SIG-M5 treated with dmso at 0.1 percent for 504 hours (cell line): Measurements from ENCODE around the gene NAE1.

ENCODE experiments used
- DNase-seq: peaks from one replicate; lab custom pipeline; 2025; ENCODE audit not compliant: unreplicated experiment; lab: John Stamatoyannopoulos, UW

Gene NAE1

GRCh38 chr16:66850115-66850815 lies 19.5 kb upstream of the NAE1 start:
- DNase-seq: peak; percentile 36

- DNase-seq: no peak
Observed at GRCh38 chr16:66849549-66849948, 18.8 kb upstream of the NAE1 start.

DNA sequence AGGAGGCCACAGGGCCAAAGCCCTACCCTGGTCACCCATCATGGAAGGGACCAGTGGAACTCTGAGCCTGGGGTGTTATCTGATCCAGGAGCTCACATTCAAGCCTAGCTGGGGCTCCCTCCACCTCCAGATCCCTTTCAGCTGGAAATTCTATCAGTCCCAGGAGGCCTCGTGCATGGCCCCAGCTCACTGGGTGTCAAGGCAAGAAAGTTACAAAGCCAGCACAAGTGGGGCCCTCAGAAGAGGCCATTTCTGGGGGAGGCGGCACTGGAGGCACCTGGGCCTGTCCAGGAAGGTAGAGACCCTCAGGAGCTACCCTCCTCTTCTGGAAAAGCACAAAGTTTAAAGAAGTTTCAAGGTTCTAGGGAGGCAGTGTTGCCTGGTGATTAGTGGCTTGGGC lies 18.2 kb upstream of the NAE1 start:
- no peak for DNase-seq

- DNase-seq: no peak
Observed at GRCh38 chr16:66848172-66848571, 17.4 kb upstream of the NAE1 start.

DNA sequence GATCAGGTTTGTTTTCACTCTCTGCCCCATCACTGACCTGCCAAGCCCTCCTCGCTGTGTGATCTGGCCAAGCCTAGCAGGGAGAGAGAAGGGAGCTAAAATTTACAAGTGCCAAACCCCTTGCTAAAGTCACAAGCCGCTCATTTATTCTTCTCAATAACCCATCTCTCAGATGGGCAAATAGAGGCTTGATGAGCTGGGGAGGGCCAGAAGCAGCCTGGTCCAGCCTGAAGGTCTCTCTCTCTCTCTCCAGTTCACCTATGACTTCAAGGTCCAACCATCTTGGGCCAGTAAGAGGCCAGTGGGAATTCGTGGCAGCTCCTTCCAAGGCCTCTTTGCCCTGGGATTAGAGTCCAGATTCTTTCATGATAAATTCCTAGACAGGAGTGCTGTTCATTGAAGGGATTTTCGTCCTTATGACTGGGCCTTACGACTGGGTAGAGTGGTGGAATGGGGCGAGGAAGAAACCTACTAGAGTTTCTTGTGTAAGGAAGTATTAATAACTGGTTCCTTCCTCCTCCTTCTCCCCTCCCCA lies 16.8 kb upstream of the NAE1 start:
- DNase-seq: no peak

- no peak for DNase-seq
Observed at GRCh38 chr16:66846831-66847230, 16.1 kb upstream of the NAE1 start.

GRCh38 chr16:66846266-66846665 lies 15.5 kb upstream of the NAE1 start:
- DNase-seq: no peak

DNA sequence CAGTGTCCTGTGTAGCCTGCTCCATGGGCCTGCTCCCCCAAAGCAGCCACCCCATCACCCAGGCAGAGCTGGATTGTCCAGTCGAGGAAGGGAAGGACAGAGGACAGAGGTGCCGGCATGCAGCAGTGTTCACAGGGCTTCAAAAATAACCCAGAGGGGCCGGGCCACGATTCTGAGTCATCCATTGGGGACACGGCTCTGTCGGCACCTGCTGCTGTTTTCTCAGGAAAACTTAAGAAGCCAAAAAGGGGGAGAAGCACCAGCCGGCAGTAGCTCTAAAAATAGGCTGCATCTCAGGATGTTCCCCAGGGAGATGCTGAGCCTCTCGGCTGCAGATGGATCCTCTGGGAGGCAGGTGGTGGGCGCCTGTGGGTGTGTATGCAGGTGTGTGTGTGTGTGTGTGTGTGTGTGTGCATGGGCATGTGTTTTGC lies 15.0 kb upstream of the NAE1 start:
- DNase-seq: no peak

DNA sequence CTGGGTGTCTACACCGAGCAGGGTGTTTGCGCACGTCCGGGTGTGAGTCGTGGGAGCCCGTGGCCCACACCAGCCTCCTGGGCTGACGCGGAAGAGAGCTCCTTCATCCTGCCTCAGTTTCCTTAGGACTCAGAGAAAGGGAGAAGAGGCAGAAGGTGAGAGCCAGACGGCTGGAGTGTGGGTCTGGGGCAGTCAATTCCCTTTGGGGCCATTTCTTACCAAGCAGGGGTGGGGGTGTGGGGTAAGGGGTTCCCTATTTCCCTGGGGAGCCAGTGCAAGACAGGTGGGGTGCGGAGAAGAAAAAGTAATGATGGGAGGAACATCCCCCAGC lies 14.3 kb upstream of the NAE1 start:
- no peak for DNase-seq

DNA sequence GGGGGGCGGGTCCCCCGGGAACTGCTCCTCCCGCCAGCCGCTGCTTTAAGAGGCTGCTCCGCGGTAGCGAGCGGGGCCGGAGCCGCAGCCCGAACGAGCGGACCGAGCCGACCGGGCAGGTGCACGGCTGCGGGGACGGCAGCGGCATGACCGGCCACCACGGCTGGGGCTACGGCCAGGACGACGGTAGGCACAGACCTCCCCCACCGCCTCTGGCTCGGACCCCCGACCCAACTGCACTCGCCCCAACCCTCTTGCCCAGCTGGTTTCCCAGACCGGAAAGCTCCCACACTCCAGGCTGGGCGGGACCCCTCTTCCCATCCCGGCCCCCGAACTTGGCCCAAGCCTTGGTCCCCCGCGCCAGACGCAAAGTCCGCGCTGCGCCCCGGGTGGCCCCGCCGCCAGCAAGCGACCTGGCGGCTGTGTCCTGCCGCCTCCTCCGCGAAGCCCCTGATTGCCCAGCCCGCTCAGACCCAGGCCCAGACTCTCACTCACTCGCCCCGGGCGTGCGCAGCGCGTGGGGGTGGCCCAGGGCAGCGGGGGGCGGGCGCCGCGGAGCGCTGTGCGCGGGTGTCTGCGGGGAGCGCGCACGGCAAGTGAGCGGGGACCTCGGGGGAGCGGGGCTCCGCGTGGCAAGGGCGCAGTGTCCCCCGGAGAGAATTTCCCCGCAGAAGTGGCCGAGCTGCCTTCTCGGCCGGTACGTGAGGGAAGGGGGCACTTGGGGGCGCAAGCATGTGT lies 13.7 kb upstream of the NAE1 start, which contains the start of gene CA7:
CA7 (plus strand) TSS at position 73 of the 738 bp plus-strand sequence; CDS start at position 147, 74 bp downstream.
- DNase-seq: no peak

DNA sequence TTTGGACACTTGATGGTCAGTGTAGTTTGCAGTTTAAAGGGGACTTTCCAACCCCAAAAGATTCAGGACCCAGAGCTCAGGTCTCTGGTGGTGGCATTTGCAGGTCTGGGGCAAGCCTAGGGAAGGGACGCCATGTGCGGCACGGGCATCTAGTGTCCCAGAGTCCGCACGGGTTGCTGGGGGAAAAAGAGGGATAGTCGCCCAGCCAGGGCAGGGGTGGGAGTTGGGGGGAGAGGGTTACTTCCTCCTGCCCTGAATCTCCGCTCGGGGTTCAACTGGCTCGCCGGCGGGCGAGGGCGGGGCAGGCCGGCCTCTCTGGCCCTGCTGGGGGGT lies 13.2 kb upstream of the NAE1 start:
- DNase-seq: no peak

- DNase-seq: no peak
Observed at GRCh38 chr16:66843191-66843590, 12.4 kb upstream of the NAE1 start.

GRCh38 chr16:66842765-66843164 lies 12.0 kb upstream of the NAE1 start:
- no peak for DNase-seq

GRCh38 chr16:66841366-66841765 lies 10.6 kb upstream of the NAE1 start:
- no peak for DNase-seq

DNA sequence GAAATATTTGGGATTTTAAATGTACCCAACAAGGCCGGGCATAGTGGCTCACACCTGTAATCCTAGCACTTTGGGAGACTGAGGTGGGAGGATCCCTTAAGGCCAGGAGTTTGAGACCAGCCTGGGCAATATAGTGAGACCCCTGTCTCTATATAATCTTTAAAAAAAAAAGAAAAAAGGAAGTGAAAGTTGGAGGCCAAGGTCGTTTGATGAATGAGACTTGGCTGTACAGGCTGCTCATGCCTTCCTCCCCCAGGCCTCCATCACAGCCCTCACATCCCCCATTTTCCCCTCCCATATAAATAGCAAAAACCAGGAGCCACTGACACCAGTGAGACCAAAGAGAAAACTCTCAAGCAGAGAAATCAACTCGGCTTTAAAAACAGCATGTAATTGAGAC lies 10.1 kb upstream of the NAE1 start:
- no peak for DNase-seq

DNA sequence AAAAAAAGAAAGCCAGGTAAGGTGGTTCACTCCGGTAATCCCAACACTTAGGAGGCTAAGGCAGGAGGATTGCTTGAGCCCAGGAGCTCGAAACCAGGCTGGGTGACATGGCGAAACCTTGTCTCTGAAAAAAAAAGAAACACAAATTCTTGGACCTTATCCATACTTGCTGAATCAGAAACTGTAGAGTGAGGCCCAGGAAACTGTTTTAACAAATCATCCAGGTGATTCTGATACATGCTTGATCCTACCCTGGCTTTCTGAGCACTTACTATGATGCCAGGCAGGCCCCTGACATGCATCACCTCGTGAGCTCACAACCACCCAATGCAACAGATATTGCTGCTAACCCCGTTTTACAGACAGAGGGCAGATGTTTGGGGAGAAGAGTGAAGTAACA lies 4.0 kb upstream of the NAE1 start:
- no peak for DNase-seq

GRCh38 chr16:66832661-66833305 lies 2.0 kb upstream of the NAE1 start:
- no peak for DNase-seq

GRCh38 chr16:66832190-66832589 lies 1.4 kb upstream of the NAE1 start:
- DNase-seq: no peak

- DNase-seq: no peak
Observed at GRCh38 chr16:66824006-66824405, 6.8 kb downstream of the NAE1 start.

DNA sequence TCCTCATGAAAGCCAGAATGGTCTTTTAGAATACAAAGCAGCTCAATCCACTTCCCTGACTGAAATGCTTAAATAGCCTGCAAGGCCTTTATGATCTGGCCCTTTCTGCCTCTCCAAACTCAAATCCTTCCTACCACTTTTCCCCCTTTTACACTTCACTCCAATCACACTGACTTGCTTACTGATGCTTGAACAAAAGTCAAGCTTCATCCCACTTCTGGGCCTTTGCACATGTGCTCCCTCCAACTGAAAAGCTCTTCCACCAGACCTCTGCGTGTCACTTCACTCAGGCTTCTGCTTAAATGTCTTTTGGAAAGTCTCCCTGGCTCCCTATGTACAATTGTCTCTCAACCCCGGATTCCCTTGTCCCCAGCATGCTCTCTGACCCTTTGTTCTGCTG lies 16.0 kb downstream of the NAE1 start:
- no peak for DNase-seq

DNA sequence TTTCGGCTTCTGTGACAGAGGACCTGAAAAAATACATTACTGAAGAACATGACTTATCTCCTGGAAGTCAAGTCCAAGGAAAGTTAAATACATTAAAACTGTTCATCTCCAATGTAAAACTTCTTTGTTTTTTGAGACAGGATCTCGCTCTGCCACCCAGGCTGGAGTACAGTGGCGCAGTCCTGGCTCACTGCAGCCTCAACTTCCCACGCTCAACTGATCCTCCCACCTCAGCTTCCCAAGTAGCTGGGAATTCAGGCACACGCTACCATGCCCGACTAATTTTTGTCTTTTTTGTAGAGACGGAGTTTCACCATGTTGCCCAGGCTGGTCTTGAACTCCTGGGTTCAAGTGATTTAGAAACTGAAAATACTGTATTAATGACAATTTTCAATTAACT lies 19.7 kb downstream of the NAE1 start:
- no peak for DNase-seq

- DNase-seq: no peak
Observed at GRCh38 chr16:66810391-66810790, 20.4 kb downstream of the NAE1 start.
